B cell (primary cell): ENCODE data around the gene BLOC1S1. TPM values are rescaled to one million over a fixed set of nuclear protein-coding genes. Genes with fewer than 3 reads are reported as not detected.

Experiments used
- ATAC-seq: fragments of 200-7000 bp; cut with Tn5 transposase; one replicate; pipeline ENCODE4 v1.10.0; 2021; ENCODE audit warnings: low read depth, mild to moderate bottlenecking, moderate number of reproducible peaks, moderate library complexity
- CTCF ChIA-PET: fragments of 350-600 bp; sonication (Branson Sonifier 250); formaldehyde crosslinking; loops from one replicate; lab custom pipeline; 2021; ENCODE audit warnings: antibody characterized with exemption, inconsistent platforms; lab: Charles Lee
- POLR2A ChIA-PET: fragments of 350-600 bp; sonication (Branson Sonifier 250); formaldehyde crosslinking; loops from one replicate; lab custom pipeline; 2021; ENCODE audit warnings: antibody characterized with exemption; lab: Charles Lee
- DNase-seq: peaks from one replicate; pipeline ENCODE4 v3.0.0; 2013
- H2AFZ ChIP-seq: 2 replicates; pipeline ENCODE4 v1.6.1; 2012; ENCODE audit warnings: mild to moderate bottlenecking, low read depth, low read length; ENCODE audit not compliant: insufficient read depth, poor library complexity, severe bottlenecking
- H3K27ac ChIP-seq, 2 donors: 1 replicate in 1 of 2; 2 replicates in 1 of 2; pipeline ENCODE4 v1.5.1; 2012 to 2013; ENCODE audit warnings: low read length in 2 of 2, mild to moderate bottlenecking in 2 of 2, moderate library complexity in 1 of 2
- H3K27me3 ChIP-seq, 4 experiments: fragments of 200-600 bp in 1 of 4; sonication (generic) in 1 of 4; replicated peaks in 1 of 4; 1 replicate in 2 of 4; 2 replicates in 2 of 4; pipeline versions ENCODE4 v1.6.1 to v1.7.0; 2013 to 2016; ENCODE audit warnings: low read length in 3 of 4, mild to moderate bottlenecking in 2 of 4, mixed read lengths in 1 of 4, moderate library complexity in 1 of 4; ENCODE audit not compliant: insufficient read depth in 4 of 4, control insufficient read depth in 3 of 4; ENCODE audit errors: control extremely low read depth in 1 of 4
- H3K36me3 ChIP-seq, 2 experiments: replicated peaks in 1 of 2; 1 replicate in 1 of 2; 2 replicates in 1 of 2; pipeline versions ENCODE4 v1.6.1 to v1.7.1; 2013; ENCODE audit warnings: low read length in 1 of 2; ENCODE audit not compliant: insufficient read depth in 2 of 2, control insufficient read depth in 1 of 2; ENCODE audit errors: control extremely low read depth in 1 of 2, extremely low read depth in 1 of 2
- H3K4me1 ChIP-seq, 2 donors: fragments of 200-600 bp in 1 of 2; sonication (generic) in 1 of 2; 1 replicate in 1 of 2; 2 replicates in 1 of 2; pipeline versions ENCODE4 v1.5.1 to v1.6.1; 2013 to 2017; ENCODE audit warnings: low read length in 2 of 2; ENCODE audit not compliant: control insufficient read depth in 2 of 2, insufficient read depth in 2 of 2
- H3K4me2 ChIP-seq: replicated peaks from 2 replicates; pipeline ENCODE3; 2012; ENCODE audit warnings: mild to moderate bottlenecking, low read depth, low read length; ENCODE audit not compliant: poor library complexity, severe bottlenecking
- H3K4me3 ChIP-seq, 5 experiments: fragments of 200-600 bp in 1 of 5; sonication (generic) in 1 of 5; 1 replicate in 3 of 5; 2 replicates in 2 of 5; pipeline versions ENCODE4 v1.5.1 to v1.7.0; 2011 to 2016; ENCODE audit warnings: low read length in 4 of 5, mild to moderate bottlenecking in 4 of 5, low read depth in 2 of 5, control low read depth in 1 of 5, moderate library complexity in 1 of 5; ENCODE audit not compliant: insufficient read depth in 1 of 5; ENCODE audit errors: control extremely low read depth in 1 of 5, extremely low read depth in 1 of 5
- H3K79me2 ChIP-seq: fragments of 200-600 bp; sonication (generic); one replicate; pipeline ENCODE4 v1.6.0; 2016; ENCODE audit warnings: low read length; ENCODE audit not compliant: control insufficient read depth, insufficient read depth
- H3K9ac ChIP-seq: fragments of 200-600 bp; sonication (generic); 2 replicates; pipeline ENCODE4 v1.6.1; 2017; ENCODE audit warnings: mild to moderate bottlenecking, low read length, moderate library complexity
- H3K9me3 ChIP-seq, 3 donors: one replicate each; pipeline versions ENCODE4 v1.6.1 to v1.7.1; 2013; ENCODE audit warnings: low read length in 2 of 3; ENCODE audit not compliant: control insufficient read depth in 2 of 3, insufficient read depth in 1 of 3; ENCODE audit errors: control extremely low read depth in 1 of 3
- H4K20me1 ChIP-seq: 2 replicates; pipeline ENCODE4 v1.6.0; 2012; ENCODE audit warnings: mild to moderate bottlenecking, low read length; ENCODE audit not compliant: insufficient read depth, control insufficient read depth, poor library complexity, severe bottlenecking
- H3K27ac Mint-ChIP-seq: one replicate; pipeline ENCODE4 v1.8.0; 2021; ENCODE audit warnings: mixed read lengths
- H3K27me3 Mint-ChIP-seq: one replicate; pipeline ENCODE4 v1.8.0; 2021; ENCODE audit warnings: mixed read lengths
- H3K4me1 Mint-ChIP-seq: one replicate; pipeline ENCODE4 v1.8.0; 2021; ENCODE audit warnings: mixed read lengths
- H3K4me3 Mint-ChIP-seq: one replicate; pipeline ENCODE4 v1.8.0; 2021; ENCODE audit warnings: mixed read lengths
- H3K9me3 Mint-ChIP-seq: one replicate; pipeline ENCODE4 v1.8.0; 2022; ENCODE audit warnings: mixed read lengths; ENCODE audit not compliant: insufficient read depth
- CTCF ChIP-seq: fragments of 200-600 bp; IDR thresholded peaks from one replicate; pipeline ENCODE4 v1.8.0; 2022; ENCODE audit warnings: antibody characterized with exemption, mild to moderate bottlenecking
- EZH2 ChIP-seq: IDR thresholded peaks from 2 replicates; pipeline ENCODE4 v1.6.1; 2012; ENCODE audit warnings: borderline replicate concordance, low read depth, mild to moderate bottlenecking, moderate library complexity, low read length; ENCODE audit not compliant: insufficient read depth, poor library complexity, severe bottlenecking
- WGBS: methylation state at CpG from one replicate; pipeline ENCODE4 v1.1.5; 2013; ENCODE audit warnings: missing lambda C conversion rate; ENCODE audit not compliant: insufficient coverage; 5-methylcytosine and 5-hydroxymethylcytosine counted together
- intact Hi-C: fragments of 100-400 bp; cut with micrococcal nuclease; formaldehyde crosslinking; loops from one replicate; pipeline ENCODE4 v1.10.0; 2022
- polyA plus RNA-seq: library from polyadenylated mRNA; depleted of rRNA; stranded (reverse); fragments of >200 nt; gene quantifications from 2 replicates; pipeline ENCODE4 v1.2.3, GENCODE V29; 2012
- total RNA-seq, 2 donors: library from RNA; stranded (reverse); fragments of 120-200 nt in 1 of 2; gene quantifications; 1 replicate in 1 of 2; 2 replicates in 1 of 2; pipeline versions ENCODE4 v1.2.3 to v1.2.4, GENCODE V29; 2013 to 2022

BLOC1S1 gene
- total and polyA plus RNA-seq, 2 donors (not counting 1 experiment from before 2014, with no cell fraction given) = 71.1 to 229 TPM

- H3K9ac ChIP-seq = peak overlapping the region; percentile 85
- H3K4me3 Mint-ChIP-seq = peak overlapping the region; percentile 89
- peaks cover 18% of the 10 kb centered on the region for H3K4me1 Mint-ChIP-seq
- peak overlapping the region; percentile 89 for H3K4me2 ChIP-seq
- H3K27me3 Mint-ChIP-seq = no peaks in the 10 kb centered on the region
- ChIA-PET POLR2A (interaction anchor here (0.5 to 2.4 kb wide), 7 partner anchors 8 to 1375 kb away, joined by 3 to 18 read pairs (median 5); partner anchors contain the start of genes BLOC1S1, CD63, ORMDL2 and SARNP), CTCF (interaction anchor here (0.6 to 8.1 kb wide), 38 partner anchors 9 to 899 kb away, joined by 3 to 147 read pairs (median 6); partner anchors contain the start of genes BLOC1S1, CD63, DGKA and DNAJC14)
- ATAC-seq = no peak
- peak overlapping the region; percentile 96 for H2AFZ ChIP-seq
- peak overlapping the region; percentile 91 for H3K27ac Mint-ChIP-seq
- H3K27me3 ChIP-seq = no peaks in the 10 kb centered on the region
- TF ChIP-seq CTCF (no peak), EZH2 (no peak)
- no CpG with 5 or more reads among the region's 4 CpGs for WGBS
- H3K9me3 Mint-ChIP-seq = no peaks in the 10 kb centered on the region
- intact Hi-C loops = loop anchor here (1.0 to 2.0 kb wide), 10 partner anchors 8 to 484 kb away; partner anchors contain the start of genes CD63, DNAJC14, PYM1 and RNF41
- H3K36me3 ChIP-seq = no peaks in the 10 kb centered on the region
- H4K20me1 ChIP-seq = no peaks in the 10 kb centered on the region
- H3K9me3 ChIP-seq = no peaks in the 10 kb centered on the region
- DNase-seq = no peak
- H3K4me3 ChIP-seq = peak overlapping the region in 3 of 5 experiments; percentile 65 to 97 (median 89)
- H3K79me2 ChIP-seq = no peaks in the 10 kb centered on the region
- H3K4me1 ChIP-seq = peaks cover 13 to 18% of the 10 kb centered on the region in 2 donors
- H3K27ac ChIP-seq = peak overlapping the region; percentile 70 to 84
These were observed 21.8 kb downstream of the BLOC1S1 start for GRCh38 chr12:55737581-55738122.
